ENCODE measurements around the gene ZBTB47.
A peak's percentile ranks its signal among the peaks of the same experiment; 100 is the strongest.

The ZBTB47 gene

DNA sequence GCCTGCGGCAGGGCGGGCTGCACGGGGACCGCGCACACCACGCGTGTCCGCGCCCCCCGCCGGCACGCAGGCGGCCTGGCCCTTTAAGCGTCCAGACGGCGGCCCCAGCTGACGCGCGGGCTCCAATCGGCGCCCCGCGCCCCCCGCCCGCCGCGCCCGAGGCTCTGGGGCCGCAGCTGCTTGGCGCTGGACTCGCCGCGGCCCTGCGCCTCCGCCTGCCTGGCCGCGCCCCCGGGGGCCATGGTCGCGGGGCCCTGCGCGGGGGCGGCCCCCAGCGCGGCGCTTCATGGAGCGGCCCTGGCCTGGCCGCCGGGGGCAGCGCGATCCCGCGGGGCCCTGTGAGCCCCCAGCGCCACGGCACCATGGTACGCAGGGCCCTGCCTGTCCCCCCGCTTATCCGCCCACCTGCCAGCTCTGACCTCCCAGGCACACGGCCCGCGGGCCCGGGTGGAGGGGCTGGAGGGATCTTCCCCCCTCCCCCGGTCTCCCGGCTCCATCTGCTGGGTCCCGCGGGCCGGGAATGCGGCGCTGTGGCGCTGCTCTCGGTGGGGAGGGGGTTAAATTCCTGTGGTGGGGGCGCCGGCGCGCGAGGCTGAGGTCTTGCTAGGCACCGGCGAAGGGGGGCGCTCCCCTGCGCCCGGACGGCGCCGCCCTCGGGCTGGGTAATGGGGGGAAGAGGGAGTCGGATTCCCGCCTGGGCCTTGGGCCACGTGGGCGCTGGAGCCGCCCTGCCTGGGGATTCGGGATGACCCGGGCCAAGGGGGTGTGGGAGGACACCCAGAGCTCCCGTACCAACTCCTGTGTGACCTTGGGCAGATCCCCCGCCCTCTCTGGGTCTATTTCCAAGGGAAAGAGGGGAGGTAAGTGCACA is 1.1 kb downstream of the ZBTB47 start:
- peak; percentile 29 for DNase-seq

DNA sequence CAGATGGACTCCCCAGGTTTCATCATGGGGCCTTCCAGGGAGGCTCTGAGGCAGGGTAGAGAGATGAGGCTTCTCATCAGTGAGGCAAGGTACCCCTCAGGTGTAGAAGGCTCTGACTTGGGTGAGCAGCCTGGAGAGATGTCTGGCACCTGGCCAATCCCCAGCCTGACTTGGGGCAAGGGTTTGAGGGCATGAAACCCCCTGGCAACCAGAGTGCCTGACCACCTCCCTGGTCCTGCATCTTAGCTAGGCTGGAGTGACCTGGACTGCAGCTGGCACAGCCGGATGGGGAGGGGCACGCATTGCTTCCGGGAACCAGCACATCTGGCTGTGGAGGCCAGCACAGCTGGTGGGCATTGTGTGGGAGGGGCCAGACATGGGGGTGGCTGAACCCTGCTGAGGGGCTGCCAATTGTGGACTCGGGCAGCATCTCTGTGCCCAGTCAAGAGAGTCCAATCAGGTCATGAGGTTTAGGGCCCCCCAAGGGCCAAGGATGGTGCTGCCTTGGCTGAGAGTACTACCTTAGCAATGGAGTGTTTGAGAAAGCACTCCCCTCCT is 1.9 kb downstream of the ZBTB47 start:
- no peak for DNase-seq

DNA sequence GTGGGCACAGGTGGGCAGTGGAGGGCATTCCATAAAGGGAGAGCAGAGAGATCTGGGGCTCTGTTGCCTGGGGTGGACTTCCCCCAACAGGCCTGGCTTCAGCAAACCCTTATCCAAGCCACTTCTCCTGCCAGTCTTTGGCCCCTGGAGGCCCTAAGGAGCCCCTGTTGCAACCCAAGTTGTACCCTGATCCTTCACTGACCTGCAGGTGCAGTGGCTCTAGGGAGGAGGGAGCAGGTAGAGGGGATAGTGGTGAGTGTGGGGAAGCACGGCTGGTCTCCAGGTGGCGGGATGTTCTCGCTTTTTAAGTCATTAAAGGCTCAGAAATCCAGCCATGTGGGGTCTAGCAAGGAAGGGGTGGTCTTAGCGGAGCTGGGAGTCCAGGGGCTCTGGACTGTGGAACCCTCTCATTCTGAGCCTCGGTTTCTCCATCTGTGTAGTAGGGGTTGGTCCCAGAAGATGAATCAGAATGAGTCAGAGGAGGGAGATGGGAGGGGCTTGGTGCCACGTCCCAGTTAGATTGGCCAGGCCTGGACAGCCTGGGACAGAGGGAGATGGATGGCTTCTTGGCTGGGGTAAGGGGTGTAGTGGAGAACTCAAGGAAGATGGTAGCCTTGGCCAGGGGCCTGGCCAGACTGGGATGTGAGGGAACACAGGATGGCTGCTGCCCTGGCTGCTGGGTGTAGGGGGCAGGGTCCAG is 2.6 kb downstream of the ZBTB47 start:
- no peak for DNase-seq

DNA sequence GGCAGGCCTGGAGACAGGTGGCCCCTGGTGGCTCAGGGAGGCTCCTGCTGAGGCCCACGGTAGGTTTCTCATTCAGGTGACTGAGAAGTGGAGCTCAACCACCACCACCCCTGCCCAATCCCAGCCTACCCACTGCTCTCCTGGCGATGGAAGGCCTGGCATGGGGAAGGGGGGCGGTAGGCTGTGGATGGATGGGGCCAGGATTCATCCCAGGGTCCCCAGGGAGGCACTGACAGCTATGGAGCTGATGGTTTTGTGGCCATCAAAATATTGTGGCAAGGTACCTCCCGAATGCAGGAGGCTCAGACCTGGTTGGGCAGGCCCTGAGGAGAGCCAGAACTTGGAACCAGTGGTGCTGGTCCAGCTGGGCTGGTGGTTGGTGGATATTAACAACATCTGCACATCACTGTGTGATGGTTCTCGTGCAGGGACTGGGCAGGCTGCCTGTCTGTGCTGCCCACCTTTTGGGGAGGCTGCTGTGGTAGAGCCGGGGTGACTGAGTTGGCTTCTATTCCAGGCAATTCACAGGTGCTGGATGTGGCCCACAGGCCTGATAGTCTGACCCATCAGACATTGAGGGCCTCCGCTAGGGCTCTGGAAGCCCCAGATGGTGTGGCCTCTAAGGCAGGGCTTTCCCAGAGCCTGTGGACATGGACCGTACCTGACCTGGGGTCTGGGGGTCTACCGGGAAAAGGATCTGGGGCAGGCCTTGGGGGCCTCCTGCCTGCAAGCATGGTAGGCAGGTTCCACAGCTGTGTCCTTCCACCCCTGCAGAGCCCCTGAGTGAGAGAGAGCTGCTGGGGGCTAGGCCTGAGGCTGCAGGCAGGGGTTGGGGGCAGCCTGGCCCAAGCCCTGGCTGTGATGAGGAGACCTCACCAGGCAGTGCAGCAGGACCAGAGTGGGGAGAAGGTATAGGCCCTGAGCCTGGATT is 3.4 kb downstream of the ZBTB47 start:
- DNase-seq, result no peak

DNA sequence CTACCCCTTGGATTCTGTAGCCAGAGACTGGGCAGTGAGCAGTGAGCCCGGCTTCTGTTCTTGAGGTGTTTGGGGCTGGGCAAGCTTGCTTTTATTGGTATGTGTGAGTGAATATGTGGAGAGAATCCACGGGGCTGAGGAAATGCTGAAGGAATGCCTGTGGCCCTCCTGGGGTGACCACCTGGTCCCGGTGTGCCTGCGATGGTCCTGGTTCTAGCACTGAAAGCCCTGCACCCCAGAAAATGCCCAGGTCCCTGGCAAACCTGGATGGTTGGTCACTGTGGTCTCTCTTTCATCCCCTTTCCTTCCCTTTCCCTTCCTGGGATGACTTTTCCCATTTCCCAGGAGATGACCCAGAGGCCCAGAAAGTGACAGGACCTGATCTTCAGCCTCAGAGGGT is 4.2 kb downstream of the ZBTB47 start:
- no peak for DNase-seq

DNA sequence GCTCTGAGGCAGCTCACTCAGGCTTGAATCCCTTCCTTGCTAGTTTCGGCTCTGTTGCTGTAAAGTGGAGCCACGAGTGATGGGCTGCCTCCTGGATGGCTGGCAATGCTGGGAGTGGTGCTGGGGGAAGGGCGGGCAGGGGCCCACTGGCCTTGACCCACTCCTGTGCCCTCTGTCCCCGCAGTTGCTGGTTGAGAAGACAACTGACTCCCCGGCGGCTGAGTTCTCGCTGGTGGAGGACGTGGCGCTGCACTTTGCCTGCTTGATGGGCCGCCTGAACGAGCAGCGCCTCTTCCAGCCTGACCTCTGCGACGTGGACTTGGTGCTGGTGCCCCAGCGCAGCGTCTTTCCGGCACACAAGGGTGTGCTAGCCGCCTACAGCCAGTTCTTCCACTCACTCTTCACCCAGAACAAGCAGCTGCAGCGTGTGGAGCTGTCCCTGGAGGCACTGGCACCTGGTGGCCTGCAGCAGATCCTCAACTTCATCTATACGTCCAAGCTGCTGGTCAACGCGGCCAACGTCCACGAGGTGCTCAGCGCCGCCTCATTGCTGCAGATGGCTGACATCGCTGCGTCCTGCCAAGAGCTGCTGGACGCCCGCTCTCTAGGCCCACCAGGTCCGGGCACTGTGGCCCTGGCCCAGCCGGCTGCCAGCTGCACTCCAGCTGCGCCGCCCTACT is 4.7 kb downstream of the ZBTB47 start:
- no peak for DNase-seq

DNA sequence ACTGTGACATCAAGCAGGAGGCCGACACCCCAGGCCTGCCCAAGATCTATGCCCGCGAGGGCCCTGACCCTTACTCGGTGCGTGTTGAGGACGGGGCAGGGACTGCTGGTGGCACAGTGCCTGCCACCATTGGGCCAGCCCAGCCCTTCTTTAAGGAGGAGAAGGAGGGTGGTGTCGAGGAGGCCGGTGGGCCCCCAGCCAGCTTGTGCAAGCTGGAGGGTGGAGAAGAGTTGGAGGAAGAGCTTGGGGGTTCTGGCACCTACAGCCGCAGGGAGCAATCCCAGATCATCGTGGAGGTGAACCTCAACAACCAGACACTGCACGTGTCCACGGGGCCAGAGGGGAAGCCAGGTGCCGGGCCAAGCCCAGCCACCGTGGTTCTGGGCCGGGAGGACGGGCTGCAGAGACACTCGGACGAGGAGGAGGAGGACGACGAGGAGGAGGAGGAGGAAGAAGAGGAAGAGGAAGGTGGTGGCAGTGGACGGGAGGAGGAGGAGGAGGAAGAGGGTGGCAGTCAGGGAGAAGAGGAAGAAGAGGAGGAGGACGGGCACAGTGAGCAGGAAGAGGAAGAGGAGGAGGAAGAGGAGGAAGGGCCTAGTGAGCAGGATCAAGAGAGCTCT is 5.4 kb downstream of the ZBTB47 start:
- no peak for DNase-seq

DNA sequence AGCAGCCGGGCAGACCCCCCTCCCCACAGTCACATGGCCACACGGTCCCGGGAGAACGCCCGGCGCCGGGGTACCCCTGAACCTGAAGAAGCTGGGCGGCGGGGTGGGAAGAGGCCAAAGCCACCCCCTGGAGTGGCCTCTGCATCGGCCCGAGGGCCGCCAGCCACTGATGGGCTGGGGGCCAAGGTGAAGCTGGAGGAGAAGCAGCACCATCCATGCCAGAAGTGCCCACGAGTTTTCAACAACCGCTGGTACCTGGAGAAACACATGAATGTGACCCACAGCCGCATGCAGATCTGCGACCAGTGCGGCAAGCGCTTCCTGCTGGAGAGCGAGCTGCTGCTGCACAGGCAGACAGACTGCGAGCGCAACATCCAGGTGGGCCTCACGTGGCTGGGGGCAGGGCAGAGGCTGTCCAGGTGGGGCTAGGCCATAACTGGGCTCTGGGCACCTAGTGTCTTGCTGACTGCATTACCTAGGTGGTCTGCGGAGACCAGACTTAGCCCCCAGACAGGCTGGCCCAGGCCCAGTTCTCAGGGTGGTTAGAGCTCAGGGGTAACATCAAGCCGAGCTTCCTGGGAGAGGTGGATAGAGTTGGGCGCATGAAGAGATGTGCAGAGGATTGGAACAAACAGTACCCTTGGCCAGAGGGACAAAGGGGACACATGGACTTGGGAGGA is 6.1 kb downstream of the ZBTB47 start:
- DNase-seq, result no peak

DNA sequence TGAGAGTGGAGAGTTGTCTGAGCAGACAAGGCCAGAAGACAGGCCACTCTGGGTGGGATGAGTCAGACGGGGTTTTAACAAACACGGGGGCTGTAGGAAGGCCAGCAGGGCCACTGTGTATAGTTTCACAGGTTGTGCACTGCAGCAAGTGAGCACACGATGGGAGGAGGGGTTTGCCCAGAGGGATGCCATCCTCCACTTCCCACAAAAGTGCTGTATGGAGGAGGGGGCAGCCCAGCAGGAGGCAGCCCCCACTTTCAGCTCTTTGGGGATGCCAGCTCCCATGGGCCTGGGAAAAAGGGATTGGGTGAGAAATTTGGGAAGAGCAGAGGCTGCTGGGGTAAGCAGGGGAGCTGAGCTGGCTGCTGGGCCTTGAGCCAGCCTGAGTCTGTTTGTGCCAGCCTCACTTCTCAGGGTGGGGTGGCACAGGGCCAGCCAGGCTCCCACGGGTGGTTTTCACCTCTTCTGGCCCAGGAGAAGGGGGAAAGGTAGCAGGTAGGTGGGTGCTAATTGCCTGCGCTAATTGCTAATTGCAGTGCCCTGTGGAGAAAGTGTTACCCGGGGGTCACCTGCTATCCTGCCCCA is 6.7 kb downstream of the ZBTB47 start:
- DNase-seq, result no peak

DNA sequence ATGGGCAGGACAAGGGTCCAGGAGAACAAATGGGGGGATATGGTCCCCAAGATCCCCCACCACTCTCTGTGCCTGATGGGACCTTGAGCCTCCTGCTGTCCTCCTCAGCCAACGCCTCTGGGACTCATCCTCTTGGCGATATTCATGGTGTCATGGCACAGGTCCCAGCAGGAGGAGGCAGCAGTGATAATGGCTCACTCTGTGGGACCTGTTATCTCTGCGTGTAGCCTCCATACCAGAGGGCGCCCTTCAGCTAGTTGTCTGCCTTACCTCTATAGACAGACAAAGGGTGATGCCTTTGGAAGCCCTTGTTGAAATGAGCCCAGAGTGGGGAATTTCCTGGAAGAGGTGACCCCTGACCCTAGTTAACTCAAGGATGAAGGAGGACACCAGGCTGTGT is 7.4 kb downstream of the ZBTB47 start:
- DNase-seq, result no peak

DNA sequence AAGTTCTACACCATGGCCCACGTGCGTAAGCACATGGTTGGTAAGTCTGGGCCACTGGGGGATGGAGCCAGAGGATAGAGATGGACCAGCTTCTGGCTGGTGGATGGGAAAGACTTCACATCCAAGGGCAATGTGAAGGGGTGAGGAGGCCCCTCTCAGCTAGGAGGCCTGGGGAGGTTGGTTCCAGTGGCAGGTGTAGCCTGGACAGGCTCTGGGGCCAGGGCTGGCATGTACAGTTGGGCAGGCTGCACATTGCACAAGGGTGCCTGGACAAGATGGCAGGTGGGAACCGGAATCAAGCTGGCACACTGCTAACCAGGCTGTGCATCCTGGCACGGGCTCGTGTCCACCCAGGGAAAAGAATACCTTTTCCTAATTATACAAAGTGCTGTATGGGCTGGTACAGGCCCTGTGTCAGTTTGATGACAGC is 8.1 kb downstream of the ZBTB47 start:
- DNase-seq, result no peak

DNA sequence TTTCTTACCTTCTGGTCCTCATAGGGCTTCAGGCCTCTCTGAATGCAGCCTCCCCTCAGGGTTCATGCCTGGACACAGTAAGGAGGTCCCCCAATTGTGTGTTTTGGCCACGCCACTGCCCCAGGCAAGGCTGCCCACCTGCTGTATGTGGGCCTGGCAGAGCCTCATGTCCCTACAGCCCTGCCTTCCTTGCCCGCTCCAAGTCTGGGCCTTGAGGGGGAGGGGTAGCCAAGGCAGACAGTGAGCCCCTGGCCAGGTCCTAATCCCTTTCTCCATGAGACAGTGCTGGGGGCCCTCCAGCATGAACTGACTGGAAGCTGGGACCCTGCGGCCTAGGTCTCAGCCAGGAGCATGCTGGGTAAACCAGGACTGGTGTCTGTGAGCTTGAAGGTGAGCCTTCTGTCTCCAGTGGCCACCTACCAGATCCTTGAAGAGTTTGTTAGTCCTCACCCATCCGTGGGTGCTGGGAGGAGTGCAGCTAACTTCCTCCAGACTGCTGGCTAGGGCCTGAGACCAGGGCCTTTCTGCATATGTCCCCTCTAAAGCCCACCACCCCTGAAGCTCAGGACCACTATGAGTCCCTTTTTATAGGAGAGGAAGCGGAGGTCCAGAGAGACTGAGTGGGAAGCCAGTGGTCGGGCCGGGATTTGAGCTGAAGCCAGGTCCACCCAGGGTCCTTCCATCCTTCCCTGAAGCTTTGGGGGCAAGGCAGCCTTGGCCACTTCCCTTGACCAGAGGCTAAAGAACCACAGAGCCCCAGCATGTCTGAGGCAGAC is 8.7 kb downstream of the ZBTB47 start:
- DNase-seq, result no peak

DNA sequence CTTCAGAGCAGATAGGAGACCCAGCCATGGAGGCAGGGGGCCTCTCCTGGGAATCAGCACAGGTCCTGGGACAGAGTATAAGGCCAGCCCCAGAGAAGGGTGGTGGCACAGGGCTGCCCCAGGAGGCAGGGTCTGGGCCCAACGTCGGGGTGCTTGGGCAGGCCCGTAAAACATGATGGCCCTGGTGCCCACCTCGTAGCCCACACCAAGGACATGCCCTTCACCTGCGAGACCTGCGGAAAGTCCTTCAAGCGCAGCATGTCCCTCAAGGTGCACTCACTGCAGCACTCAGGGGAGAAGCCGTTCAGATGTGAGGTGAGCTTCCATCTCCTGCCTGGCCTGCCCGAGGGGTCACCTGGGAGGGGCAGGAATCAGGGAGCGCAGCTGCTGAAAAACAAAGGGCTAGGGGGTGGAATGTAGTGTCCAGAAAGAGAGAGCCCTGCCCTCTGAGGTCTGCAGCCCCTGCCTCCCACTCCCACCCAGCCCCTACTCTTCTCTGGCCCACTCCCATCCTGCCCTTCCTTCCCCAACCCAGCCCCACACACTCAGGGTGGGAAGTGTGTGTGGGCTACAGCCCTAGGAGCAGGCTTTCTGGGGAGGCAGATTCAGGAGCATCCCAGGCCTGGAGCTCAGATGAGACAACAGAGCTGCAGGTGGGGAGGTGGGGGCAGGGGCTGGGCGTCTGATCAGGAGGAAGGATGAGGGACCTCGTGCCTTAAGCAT is 9.5 kb downstream of the ZBTB47 start:
- no peak for DNase-seq

DNA sequence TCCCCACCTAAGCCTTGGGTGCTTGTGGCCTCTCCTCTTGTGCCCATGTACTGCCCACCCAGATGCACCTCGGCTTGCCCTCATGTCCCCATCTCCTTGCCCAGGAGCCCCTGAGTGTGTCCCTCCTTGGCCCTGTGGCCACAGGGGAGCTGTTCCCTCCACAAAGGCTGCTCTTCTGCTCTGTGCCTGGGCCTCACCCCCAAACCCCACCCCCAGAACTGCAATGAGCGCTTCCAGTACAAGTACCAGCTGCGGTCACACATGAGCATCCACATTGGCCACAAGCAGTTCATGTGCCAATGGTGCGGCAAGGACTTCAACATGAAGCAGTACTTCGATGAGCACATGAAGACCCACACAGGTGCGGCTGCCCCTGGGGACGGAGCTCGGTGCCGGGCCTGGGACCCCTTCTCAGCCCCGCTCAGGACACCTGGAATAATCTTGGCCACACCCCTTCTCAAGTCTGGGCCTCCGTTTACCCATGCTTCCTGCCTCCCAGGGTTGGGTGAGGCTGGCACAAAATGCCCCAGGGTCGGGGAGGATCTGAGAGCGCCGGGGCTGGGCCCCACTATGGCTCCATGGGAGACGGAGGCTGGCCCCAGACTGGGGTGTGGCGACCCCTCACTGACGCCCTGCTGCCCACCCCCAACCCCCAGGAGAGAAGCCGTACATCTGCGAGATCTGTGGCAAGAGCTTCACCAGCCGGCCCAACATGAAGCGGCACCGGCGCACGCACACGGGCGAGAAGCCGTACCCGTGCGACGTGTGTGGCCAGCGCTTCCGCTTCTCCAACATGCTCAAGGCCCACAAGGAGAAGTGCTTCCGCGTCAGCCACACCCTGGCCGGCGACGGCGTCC is 10.3 kb downstream of the ZBTB47 start:
- DNase-seq, result no peak

DNA sequence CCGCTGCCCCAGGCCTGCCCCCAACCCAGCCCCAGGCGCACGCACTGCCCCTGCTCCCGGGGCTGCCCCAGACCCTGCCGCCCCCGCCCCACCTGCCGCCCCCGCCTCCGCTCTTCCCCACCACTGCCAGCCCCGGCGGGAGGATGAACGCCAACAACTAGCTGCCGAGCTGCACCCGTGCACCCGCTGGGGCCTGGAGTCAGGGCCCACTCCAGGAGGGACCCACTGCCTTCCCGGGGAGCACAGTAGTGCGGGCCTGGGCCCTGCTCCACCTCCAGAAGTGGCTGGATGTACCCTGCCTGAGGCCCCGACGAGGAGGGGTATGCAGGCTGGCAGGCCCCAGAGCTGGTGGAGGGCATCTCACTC is 10.9 kb downstream of the ZBTB47 start:
- DNase-seq, result no peak

DNA sequence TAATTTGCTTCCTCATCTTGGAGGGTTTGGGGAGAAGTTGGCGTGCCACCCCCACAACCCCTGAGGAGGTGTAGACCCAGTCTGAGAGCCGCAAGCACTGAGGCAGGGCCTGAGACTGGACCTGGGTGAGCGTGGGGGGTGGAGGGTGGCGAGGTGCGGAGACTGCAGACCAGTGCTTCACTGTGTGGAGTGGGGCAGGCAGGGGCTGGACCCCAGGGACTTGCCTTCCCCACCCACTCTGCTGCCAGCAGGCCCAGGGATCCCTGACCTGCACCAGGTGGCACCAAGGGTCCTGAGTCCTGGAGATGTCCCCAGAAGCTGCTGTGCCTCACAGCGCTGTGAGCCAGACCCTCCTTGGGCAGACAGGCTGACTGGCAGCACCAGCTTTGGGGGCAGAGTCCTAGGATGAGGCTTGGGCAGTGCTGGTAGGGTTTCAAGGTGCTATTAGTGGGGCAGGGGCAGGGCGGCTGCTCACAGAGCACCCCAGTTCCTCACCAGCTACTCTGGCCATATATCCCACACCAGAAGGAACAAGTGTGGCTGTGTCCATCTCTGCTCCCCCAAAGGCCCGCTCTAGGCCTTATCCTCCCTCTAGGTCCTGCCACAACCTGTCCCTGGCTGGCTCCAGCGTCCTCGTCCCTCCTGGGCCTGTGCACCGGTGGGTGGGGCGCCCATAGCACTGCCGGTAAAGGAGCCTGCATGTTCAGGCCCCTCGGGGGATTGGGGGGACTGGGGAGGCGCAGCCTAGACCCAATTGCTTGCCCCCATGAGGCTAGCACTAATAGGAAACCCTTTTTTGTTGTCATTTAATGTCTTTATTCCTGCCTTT is 11.8 kb downstream of the ZBTB47 start:
- no peak for DNase-seq

DNA sequence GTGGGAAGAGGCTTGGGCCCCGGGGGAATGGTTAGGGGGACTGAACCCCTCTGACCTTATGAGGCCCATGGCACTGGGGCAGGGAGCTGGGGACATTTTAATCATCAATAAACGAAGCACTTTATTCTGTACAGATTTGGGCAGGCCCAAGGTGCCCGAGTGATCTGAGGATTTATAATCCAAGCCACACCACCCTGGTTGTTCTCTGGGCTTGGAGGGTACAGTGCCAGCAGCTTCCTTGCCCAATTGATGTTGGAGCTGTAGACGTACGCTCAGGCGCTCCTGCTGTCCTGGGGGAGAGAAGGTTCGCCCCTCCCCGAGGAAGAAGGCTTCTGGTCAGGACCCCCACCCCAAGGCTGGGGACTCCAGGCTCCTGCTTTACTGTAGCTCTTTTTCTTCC is 12.5 kb downstream of the ZBTB47 start:
- no peak for DNase-seq
